IPS-20b (cell line): Measurements from ENCODE around the gene IRAK2.

Experiments used
- H3K27ac ChIP-seq: one replicate; pipeline ENCODE4 v1.5.1; 2013; ENCODE audit warnings: low read length
- H3K27me3 ChIP-seq: 2 replicates; pipeline ENCODE4 v1.6.1; 2013; ENCODE audit warnings: mild to moderate bottlenecking, low read length, inconsistent platforms; ENCODE audit not compliant: insufficient read depth
- H3K36me3 ChIP-seq: 2 replicates; pipeline ENCODE4 v1.6.1; 2013; ENCODE audit warnings: low read depth, mild to moderate bottlenecking, inconsistent platforms, low read length, moderate library complexity; ENCODE audit not compliant: insufficient read depth
- H3K4me1 ChIP-seq: 2 replicates; pipeline ENCODE4 v1.6.1; 2013; ENCODE audit warnings: mild to moderate bottlenecking, control low read depth, inconsistent platforms, low read length, moderate library complexity; ENCODE audit not compliant: insufficient read depth
- H3K4me3 ChIP-seq: 2 replicates; pipeline ENCODE4 v1.5.1; 2013; ENCODE audit warnings: mild to moderate bottlenecking, low read length, inconsistent platforms
- H3K9ac ChIP-seq: 2 replicates; pipeline ENCODE4 v1.6.1; 2013; ENCODE audit warnings: low read depth, mild to moderate bottlenecking, inconsistent platforms, low read length, moderate library complexity
- H3K9me3 ChIP-seq: 2 replicates; pipeline ENCODE4 v1.6.1; 2013; ENCODE audit warnings: mild to moderate bottlenecking, low read depth, low read length, inconsistent platforms; ENCODE audit not compliant: insufficient read depth

IRAK2 gene

DNA sequence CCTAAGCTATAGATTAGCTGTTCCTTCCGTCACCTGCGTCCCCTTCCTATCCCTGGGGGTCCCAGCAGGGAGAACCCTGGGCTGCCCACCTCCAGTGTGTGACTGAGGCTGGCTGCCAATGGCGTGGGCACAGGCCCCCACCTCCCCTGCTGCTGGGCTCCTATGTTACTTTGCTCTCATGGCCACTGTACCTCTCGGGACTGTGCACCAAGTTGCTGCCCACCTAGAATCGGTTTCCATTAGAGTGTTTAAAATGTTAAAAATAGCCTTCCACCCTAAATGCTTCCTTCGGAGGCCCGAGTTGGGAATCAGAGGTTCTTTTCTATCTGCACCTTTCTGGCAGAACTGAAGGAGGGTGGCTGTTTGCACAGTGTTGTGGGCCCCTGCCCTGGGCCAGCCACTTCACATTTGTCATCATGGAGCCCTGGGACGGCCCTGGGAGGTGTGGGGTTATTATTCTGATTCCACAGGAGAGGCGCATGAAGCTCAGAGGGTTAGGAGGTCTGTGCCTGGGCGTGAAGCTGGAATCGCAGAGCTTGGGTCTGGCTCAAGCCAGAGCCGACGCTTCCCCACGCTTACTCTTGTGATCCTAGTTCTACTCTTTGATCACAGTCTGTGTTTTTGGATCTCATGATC, 29.1 kb downstream of the IRAK2 start:
- Histone ChIP-seq H3K9me3 (no peaks in the 10 kb centered on the region), H3K27ac (no peak overlapping the region), H3K27me3 (no peaks in the 10 kb centered on the region), H3K4me3 (no peak overlapping the region), H3K9ac (no peak overlapping the region), H3K36me3 (no peaks in the 10 kb centered on the region), H3K4me1 (no peaks in the 10 kb centered on the region)

DNA sequence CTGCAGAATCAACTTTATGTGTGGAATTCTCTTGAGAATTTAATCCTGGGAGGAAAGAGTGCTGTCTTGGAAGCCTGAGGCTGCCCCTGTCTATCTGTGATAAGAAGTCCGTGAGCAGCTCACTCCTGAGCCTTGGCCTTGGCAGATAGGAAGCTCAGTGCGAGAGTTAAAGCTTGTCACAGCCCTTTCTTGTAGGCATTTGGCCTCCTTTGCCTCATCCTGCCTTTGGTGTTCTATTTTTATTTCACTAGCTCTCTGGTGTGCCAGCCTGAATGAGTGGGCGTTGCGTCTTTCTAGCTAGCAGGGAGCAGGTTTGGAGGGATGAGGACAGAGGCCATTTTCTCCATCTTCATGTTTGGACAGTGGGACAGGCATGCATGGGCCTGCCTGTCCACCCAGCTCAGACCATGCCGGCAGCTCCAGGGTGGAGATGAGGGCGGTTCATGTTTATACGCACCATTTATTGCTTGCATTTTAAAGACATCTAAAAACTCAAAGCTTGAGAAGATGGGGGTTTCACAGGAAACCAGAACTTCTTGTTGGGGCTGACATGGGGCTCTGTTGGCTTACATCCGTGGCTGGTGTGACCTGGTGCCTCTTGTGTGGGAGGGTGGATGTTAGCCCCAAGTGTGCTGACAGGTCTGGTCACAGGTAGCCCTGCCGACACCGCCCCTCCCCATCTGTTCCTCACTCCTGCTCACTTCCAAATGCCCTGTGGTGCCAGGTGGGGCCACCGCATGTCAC, 29.8 kb downstream of the IRAK2 start:
- Histone ChIP-seq H3K9me3 (no peaks in the 10 kb centered on the region), H3K36me3 (no peaks in the 10 kb centered on the region), H3K9ac (no peak overlapping the region), H3K27me3 (no peaks in the 10 kb centered on the region), H3K4me1 (no peaks in the 10 kb centered on the region), H3K4me3 (no peak overlapping the region), H3K27ac (no peak overlapping the region)

DNA sequence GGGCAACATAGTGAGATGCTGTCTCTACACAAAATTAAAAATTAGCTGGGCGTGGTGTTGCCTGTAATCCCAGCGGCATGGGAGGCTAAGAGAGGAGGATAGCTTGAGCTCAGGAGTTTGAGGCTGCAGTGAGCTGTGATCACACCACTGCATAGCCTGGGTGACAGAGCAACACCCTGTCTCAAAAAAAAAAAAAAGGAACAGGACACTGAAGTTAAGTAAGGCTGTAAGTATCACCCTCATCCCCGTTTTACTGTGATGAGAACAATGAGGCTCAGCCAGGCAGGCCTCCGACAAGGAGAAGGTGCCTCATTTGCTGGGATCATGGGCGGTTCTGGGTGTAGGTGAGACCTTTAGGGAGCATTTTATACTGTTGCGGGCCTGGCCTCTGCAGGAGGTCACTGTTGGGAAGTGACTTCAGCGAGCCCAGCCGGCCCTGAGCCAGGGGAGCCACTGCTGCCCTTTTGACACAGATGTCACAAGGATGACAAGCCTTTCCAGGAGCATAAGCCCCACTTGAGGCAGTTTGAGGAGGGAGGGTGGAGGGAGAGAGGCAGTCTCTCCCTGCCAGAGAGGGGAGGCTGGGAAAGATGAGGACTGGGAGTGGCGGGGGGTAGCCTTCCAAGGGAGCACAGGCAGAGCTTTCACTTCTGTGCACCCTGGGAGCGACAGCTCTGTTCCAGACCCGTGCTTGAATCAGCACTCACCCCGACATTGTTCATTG, 30.8 kb downstream of the IRAK2 start:
- Histone ChIP-seq H3K27ac (no peak overlapping the region), H3K4me3 (no peak overlapping the region), H3K9me3 (no peaks in the 10 kb centered on the region), H3K27me3 (no peaks in the 10 kb centered on the region), H3K9ac (no peak overlapping the region), H3K4me1 (no peaks in the 10 kb centered on the region), H3K36me3 (no peaks in the 10 kb centered on the region)

DNA sequence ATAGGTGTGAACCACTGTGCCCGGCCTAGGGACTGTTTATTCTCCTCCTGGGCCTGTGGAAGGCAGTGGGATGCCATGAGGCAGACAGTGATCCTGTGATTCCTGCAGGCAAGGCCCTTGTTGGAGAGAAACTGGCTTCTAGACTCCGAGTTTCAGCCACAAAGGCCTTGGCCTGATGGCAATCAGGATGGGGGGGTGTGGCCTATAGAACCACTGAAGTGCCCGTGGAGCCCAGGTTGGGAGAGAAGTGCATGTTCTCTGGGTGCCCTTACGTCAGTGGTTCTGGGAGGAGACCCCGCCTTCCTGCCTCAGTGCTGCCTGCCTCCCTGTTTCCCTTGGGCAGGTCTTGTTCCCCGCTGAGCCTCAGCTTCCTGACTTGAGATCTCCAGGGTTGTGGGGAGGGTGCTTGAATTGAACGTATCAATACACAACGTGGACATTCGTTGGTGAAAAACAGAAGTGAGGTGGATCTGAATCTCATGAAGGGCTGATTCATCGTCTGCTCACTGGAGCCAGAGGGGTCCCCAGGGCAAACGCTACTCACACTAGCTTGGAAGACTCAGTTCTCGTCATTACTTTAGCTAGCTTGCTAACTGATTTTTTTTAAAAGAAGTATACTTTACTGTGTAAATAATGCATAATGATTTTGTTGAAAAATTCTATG, 31.8 kb downstream of the IRAK2 start:
- no peaks in the 10 kb centered on the region for H3K27me3 ChIP-seq
- no peak overlapping the region for H3K27ac ChIP-seq
- no peaks in the 10 kb centered on the region for H3K4me1 ChIP-seq
- no peak overlapping the region for H3K9ac ChIP-seq
- no peak overlapping the region for H3K4me3 ChIP-seq
- H3K9me3 ChIP-seq: no peaks in the 10 kb centered on the region
- H3K36me3 ChIP-seq: no peaks in the 10 kb centered on the region

DNA sequence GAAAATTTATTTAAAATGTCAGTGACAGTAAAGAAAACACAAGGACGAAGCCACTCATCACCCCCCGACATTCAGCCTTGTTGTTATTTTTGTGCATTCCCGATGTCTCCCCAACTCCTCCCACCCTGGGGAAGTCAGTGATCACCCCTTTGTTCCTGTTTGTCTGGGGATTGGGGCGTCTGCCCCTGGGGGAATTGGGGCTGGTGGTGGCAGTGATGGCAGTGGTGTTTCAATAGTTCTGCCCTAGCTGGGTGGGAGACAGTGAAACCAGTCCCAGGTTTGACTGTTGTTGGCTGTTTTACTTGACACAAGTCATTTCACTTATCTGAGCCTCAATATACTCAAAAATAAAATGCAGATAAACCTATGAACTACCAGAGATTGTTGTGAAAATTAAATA, 33.5 kb downstream of the IRAK2 start:
- Histone ChIP-seq H3K4me1 (no peaks in the 10 kb centered on the region), H3K9ac (no peak overlapping the region), H3K27me3 (no peaks in the 10 kb centered on the region), H3K9me3 (no peaks in the 10 kb centered on the region), H3K27ac (no peak overlapping the region), H3K36me3 (no peaks in the 10 kb centered on the region), H3K4me3 (no peak overlapping the region)

DNA sequence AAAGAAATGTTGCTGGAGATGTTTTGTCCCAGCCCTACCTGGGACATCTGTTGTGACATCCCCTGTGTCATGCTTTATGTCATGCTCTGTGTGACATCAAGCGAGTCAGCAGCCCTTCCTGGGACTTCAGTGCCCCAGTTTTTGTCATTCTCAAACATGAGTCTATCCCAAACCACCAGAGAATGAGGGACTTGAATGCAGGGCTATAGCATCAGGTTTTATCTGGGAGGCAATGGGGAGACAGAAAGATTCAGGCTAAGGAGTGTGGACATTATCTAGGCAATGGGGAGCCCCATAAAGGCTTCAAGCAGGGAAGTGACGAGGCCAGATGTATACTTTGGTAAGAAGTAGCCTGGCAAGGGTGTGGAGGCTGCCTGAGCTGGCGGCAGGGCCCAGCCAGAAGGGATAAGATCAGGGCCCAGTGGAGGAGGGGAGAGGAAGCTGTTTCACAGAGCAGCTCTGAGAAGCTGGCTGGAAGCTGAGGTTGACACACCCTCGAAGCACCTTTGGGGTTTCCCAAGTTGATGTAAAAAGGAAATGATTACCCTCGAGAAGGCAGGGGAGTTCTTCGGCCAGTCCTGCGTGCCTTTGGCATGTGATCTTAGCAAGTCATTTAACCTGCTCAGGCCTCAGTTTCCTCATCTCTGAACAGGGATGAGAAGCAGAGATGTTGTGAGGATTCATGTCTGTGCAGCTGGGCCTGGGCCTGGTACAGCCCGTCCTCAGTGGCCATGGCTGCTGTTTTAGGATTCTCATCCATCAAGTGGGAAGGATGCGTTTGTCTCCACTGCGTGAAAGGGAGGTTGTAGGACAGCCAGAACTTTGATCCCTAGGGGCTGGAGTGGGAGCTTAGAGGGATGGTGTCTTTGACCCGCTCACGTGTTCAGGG, 34.3 kb downstream of the IRAK2 start:
- no peaks in the 10 kb centered on the region for H3K4me1 ChIP-seq

DNA sequence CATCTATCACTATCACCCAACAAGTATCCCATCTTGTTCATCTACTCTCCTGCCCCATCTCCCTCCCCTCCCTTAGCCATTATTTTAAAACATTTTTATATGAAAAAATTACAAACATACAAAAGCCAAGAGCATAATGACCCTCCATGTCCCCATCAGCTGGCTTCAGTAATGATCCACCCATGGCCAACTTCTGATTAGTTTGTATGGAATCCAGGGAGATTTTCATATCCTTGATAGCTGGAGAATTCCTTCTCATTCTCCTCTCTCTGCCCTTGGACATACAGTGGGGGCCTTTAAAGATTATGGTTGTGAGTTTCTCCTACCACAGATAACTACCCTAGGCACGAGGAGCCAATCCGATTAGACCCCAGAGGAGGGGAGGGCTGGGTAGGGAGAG, 40.2 kb downstream of the IRAK2 start:
- Histone ChIP-seq H3K27me3 (no peaks in the 10 kb centered on the region), H3K9ac (no peak overlapping the region), H3K36me3 (no peaks in the 10 kb centered on the region), H3K4me1 (no peaks in the 10 kb centered on the region), H3K4me3 (no peak overlapping the region), H3K9me3 (no peaks in the 10 kb centered on the region), H3K27ac (no peak overlapping the region)

More for the DNA sequence above, 34.3 kb downstream of the IRAK2 start:
- Histone ChIP-seq H3K9ac (no peak overlapping the region), H3K27me3 (no peaks in the 10 kb centered on the region), H3K4me3 (no peak overlapping the region), H3K27ac (no peak overlapping the region), H3K36me3 (no peaks in the 10 kb centered on the region), H3K9me3 (no peaks in the 10 kb centered on the region)

DNA sequence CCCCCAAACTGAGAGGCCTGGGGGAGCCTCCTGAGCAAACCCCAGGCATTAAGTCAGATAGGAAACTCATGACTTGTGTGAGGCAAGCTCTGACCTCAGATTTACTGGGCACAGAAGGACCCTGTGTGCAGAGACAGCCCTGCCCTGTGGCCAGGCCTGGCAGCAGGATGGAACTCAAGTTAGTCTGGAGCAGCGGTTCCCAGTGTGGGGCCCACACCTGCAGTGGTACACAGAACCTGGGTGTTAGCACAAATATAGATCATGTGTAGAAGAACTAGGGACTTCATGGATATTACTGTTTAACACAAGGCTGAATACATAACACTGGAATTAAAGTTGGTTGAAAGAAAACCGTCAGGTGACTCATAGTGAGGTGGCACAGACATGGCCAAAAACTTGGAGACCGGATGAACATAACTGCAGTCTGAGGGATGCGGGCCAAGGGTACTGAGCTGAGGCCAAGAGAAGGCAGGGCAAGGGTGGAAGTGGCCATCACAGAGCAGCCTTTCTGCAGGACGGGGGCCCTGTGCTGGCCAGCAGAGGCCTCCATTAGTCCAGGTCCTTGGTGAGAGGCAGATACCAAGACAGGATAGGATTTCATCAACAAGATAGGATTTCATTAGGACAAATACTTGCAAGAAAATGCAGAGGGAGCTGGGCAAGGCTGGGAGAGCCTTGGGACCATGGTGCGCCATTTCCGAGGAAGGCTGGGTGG, 40.9 kb downstream of the IRAK2 start:
- H3K27me3 ChIP-seq: no peaks in the 10 kb centered on the region
- no peaks in the 10 kb centered on the region for H3K9me3 ChIP-seq
- no peak overlapping the region for H3K4me3 ChIP-seq
- H3K36me3 ChIP-seq: no peaks in the 10 kb centered on the region
- no peak overlapping the region for H3K27ac ChIP-seq
- H3K9ac ChIP-seq: no peak overlapping the region
- no peaks in the 10 kb centered on the region for H3K4me1 ChIP-seq

DNA sequence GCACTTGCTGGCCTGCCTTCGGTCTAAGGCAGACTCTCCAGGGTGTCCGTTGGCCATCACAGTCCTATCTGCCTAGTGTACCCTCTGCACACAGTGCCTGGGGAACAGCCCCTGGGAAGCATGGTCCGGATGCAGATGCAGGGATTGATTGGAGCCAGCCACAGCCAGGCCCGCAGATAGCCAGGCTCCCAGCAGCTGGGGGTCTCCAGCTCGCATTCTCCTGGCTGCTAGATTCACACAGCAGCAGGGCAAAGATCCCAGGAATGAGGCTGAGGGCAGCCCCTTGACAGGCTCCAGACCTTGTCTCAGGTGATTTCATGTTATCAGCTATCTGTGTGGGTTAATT, 41.4 kb downstream of the IRAK2 start:
- Histone ChIP-seq H3K36me3 (no peaks in the 10 kb centered on the region), H3K4me3 (no peak overlapping the region), H3K9ac (no peak overlapping the region), H3K27ac (no peak overlapping the region), H3K4me1 (no peaks in the 10 kb centered on the region), H3K9me3 (no peaks in the 10 kb centered on the region), H3K27me3 (no peaks in the 10 kb centered on the region)

DNA sequence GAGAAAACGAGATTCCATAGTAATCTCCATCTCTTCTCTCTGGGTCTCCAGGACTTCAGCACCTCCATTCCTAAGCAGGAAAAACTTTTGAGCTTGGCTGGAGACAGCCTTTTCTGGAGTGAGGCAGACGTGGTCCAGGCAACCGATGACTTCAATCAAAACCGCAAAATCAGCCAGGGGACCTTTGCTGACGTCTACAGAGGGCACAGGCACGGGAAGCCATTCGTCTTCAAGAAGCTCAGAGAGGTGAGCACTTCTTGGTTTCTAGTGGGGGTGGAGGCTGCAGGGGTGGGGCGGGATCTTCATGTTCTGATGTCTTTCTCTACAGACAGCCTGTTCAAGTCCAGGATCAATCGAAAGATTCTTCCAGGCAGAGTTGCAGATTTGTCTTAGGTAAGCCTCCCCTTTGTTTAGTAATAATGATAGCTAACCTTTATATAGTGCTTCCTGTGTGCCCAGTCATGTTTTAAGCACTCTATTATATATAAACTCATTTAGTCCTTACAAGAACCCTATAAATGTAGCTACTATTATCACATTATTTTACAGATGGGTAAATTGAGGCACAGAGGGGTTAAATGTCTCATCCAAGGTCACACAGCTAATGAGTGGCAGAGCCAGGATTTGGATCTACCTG, 48.6 kb downstream of the IRAK2 start:
- Histone ChIP-seq H3K27me3 (no peaks in the 10 kb centered on the region), H3K36me3 (no peaks in the 10 kb centered on the region), H3K9ac (no peak overlapping the region), H3K27ac (no peak overlapping the region), H3K9me3 (no peaks in the 10 kb centered on the region), H3K4me3 (no peak overlapping the region), H3K4me1 (no peaks in the 10 kb centered on the region)
